Measurements from ENCODE around the gene VEPH1.

VEPH1 gene

DNA sequence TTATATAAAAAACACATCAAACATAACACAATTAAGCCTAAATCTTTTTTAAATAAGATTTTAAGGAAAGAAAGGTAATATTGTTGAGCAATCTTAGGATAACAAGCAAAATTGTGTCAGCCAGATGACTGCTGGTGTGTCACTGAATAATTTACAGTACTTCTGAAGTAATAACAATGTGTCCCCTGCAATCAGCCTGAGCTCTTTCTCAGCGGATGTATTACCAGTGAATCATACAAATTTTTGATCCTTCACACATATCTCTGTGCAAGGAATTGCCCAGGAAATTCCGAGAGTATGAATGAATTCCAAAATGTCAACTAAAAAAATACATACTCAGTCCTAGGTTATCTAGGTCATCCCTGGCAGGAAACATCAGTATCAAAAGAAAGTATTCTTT is 143.2 kb downstream of the VEPH1 start:
- H3K27ac ChIP-seq (ENCODE audit: low read depth, low read length) = no peak overlapping the region
- no peak overlapping the region for H3K4me2 ChIP-seq (ENCODE audit: low read depth, low read length, poor library complexity, severe bottlenecking)
- no peaks in the 10 kb centered on the region for H3K79me2 ChIP-seq (ENCODE audit: insufficient read depth, low read length)
- TF ChIP-seq, protein P1, sequence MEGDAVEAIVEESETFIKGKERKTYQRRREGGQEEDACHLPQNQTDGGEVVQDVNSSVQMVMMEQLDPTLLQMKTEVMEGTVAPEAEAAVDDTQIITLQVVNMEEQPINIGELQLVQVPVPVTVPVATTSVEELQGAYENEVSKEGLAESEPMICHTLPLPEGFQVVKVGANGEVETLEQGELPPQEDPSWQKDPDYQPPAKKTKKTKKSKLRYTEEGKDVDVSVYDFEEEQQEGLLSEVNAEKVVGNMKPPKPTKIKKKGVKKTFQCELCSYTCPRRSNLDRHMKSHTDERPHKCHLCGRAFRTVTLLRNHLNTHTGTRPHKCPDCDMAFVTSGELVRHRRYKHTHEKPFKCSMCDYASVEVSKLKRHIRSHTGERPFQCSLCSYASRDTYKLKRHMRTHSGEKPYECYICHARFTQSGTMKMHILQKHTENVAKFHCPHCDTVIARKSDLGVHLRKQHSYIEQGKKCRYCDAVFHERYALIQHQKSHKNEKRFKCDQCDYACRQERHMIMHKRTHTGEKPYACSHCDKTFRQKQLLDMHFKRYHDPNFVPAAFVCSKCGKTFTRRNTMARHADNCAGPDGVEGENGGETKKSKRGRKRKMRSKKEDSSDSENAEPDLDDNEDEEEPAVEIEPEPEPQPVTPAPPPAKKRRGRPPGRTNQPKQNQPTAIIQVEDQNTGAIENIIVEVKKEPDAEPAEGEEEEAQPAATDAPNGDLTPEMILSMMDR (IDR thresholded peaks at IDR 0.05; ENCODE audit: insufficient read depth, low read length, poor library complexity, severe bottlenecking) = no peak
- TF ChIP-seq EZH2phosphoT487 (conservative IDR thresholded peaks at IDR 0.05; ENCODE audit: low read length) = no peak
- no peak overlapping the region for H3K4me3 ChIP-seq (ENCODE audit: insufficient read depth, low read length, poor library complexity, severe bottlenecking)
- H2AFZ ChIP-seq (ENCODE audit: low read depth, low read length, severe bottlenecking) = no peak overlapping the region
- no peaks in the 10 kb centered on the region for H3K36me3 ChIP-seq (ENCODE audit: low read length)
- no peak overlapping the region for H3K9ac ChIP-seq (ENCODE audit: low read length)
- H3K27me3 ChIP-seq (ENCODE audit: low read length) = no peaks in the 10 kb centered on the region
- no peaks in the 10 kb centered on the region for H3K9me3 ChIP-seq (ENCODE audit: insufficient read depth, low read length)
- no peaks in the 10 kb centered on the region for H4K20me1 ChIP-seq (ENCODE audit: low read depth, low read length)
- H3F3A ChIP-seq (ENCODE audit: insufficient read depth) = no peaks in the 10 kb centered on the region
- no peaks in the 10 kb centered on the region for H3K9me2 ChIP-seq (replicated peaks; ENCODE audit: insufficient read depth, low read length)

DNA sequence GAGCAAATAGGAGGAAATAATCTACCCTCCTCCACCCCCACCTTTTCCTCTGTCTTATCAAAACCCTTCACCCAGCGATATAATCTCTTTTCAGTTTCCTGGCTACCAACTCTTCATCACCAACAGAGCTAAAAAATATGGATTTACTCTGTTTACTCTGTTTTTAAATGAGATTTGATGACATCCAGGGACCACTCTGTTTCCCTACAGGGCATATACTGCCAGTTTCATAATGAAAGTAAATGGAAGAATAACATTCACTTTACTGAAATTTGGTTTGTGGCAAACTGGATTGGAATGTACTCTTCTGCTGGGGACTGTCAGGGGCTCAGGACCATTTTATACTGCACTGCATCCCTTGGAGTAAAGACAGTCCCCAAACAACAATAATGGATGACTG is 146.7 kb downstream of the VEPH1 start:
- no peak overlapping the region for H3K4me3 ChIP-seq (ENCODE audit: insufficient read depth, low read length, poor library complexity, severe bottlenecking)
- H2AFZ ChIP-seq (ENCODE audit: low read depth, low read length, severe bottlenecking) = no peak overlapping the region

DNA sequence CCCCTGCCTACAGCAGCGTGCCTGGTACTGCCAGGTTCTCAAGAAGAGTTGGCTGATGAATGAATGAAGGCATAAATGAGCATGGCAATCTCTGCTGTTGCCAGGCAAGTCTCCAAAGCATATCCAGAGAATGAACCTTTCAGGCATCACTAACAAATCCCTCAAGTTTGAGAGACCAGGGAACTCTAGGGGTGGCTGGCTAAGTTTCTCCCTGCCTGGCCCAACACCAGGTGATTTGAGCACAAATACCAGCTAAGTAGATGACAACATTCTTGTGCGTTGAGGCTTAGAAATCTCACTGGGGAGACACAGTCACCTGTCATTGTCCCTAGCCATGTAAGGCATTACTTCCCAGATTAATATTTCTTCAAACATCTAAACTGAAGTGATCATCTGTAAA is 147.9 kb downstream of the VEPH1 start:
- no peaks in the 10 kb centered on the region for H3K36me3 ChIP-seq (ENCODE audit: low read length)
- no peaks in the 10 kb centered on the region for H3K27me3 ChIP-seq (ENCODE audit: low read length)
- H3K4me3 ChIP-seq (ENCODE audit: insufficient read depth, low read length, poor library complexity, severe bottlenecking) = no peak overlapping the region
- no peaks in the 10 kb centered on the region for H3K9me3 ChIP-seq (ENCODE audit: insufficient read depth, low read length)
- H3K27ac ChIP-seq (ENCODE audit: low read depth, low read length) = no peak overlapping the region
- H3K79me2 ChIP-seq (ENCODE audit: insufficient read depth, low read length) = no peaks in the 10 kb centered on the region
- H3F3A ChIP-seq (ENCODE audit: insufficient read depth) = no peaks in the 10 kb centered on the region
- no peaks in the 10 kb centered on the region for H3K9me2 ChIP-seq (replicated peaks; ENCODE audit: insufficient read depth, low read length)
- no peaks in the 10 kb centered on the region for H4K20me1 ChIP-seq (ENCODE audit: low read depth, low read length)
- H2AFZ ChIP-seq (ENCODE audit: low read depth, low read length, severe bottlenecking) = no peak overlapping the region
- no peak overlapping the region for H3K4me2 ChIP-seq (ENCODE audit: low read depth, low read length, poor library complexity, severe bottlenecking)
- TF ChIP-seq EZH2phosphoT487 (conservative IDR thresholded peaks at IDR 0.05; ENCODE audit: low read length) = no peak
- TF ChIP-seq, protein P1 (IDR thresholded peaks at IDR 0.05; ENCODE audit: insufficient read depth, low read length, poor library complexity, severe bottlenecking) = no peak
- no peak overlapping the region for H3K9ac ChIP-seq (ENCODE audit: low read length)

More for the DNA sequence above, 146.7 kb downstream of the VEPH1 start:
- no peak overlapping the region for H3K4me2 ChIP-seq (ENCODE audit: low read depth, low read length, poor library complexity, severe bottlenecking)
- H3K9ac ChIP-seq (ENCODE audit: low read length) = no peak overlapping the region
- no peak for TF ChIP-seq EZH2phosphoT487 (conservative IDR thresholded peaks at IDR 0.05; ENCODE audit: low read length)
- TF ChIP-seq, protein P1 (IDR thresholded peaks at IDR 0.05; ENCODE audit: insufficient read depth, low read length, poor library complexity, severe bottlenecking) = no peak
- no peak overlapping the region for H3K27ac ChIP-seq (ENCODE audit: low read depth, low read length)
- H3F3A ChIP-seq (ENCODE audit: insufficient read depth) = no peaks in the 10 kb centered on the region
- H4K20me1 ChIP-seq (ENCODE audit: low read depth, low read length) = no peaks in the 10 kb centered on the region
- H3K27me3 ChIP-seq (ENCODE audit: low read length) = no peaks in the 10 kb centered on the region
- no peaks in the 10 kb centered on the region for H3K9me2 ChIP-seq (replicated peaks; ENCODE audit: insufficient read depth, low read length)
- H3K9me3 ChIP-seq (ENCODE audit: insufficient read depth, low read length) = no peaks in the 10 kb centered on the region
- no peaks in the 10 kb centered on the region for H3K79me2 ChIP-seq (ENCODE audit: insufficient read depth, low read length)
- H3K36me3 ChIP-seq (ENCODE audit: low read length) = no peaks in the 10 kb centered on the region

Measured in SU-DHL-6 (cell line).